GM18502 (cell line): ENCODE data around the gene GPC6.

Experiments used
- ATAC-seq: cut with Tn5 transposase; IDR thresholded peaks from one replicate; pipeline ENCODE4 v1.9.1; 2021; ENCODE audit warnings: mild to moderate bottlenecking; ENCODE audit not compliant: unreplicated experiment, poor library complexity

GPC6 gene

GRCh38 chr13:94389604-94390351 lies 1163.2 kb downstream of the GPC6 start:
- ATAC-seq: no peak

GRCh38 chr13:94390881-94391280 lies 1164.3 kb downstream of the GPC6 start:
- ATAC-seq: no peak

- ATAC-seq: no peak
Measured at GRCh38 chr13:94394723-94395122, 1168.1 kb downstream of the GPC6 start.

GRCh38 chr13:94395860-94396259 lies 1169.3 kb downstream of the GPC6 start:
- ATAC-seq: no peak

GRCh38 chr13:94399812-94400211 lies 1173.2 kb downstream of the GPC6 start:
- no peak for ATAC-seq

- ATAC-seq: no peak
Measured at GRCh38 chr13:94400874-94401273, 1174.3 kb downstream of the GPC6 start.

- no peak for ATAC-seq
Measured at GRCh38 chr13:94408314-94409036, 1181.9 kb downstream of the GPC6 start.

- no peak for ATAC-seq
Measured at GRCh38 chr13:94411747-94412146, 1185.1 kb downstream of the GPC6 start.

GRCh38 chr13:94412870-94413597 lies 1186.4 kb downstream of the GPC6 start:
- ATAC-seq: no peak

- no peak for ATAC-seq
Measured at GRCh38 chr13:94413598-94413944, 1187.0 kb downstream of the GPC6 start.

- no peak for ATAC-seq
Measured at GRCh38 chr13:94414141-94414540, 1187.5 kb downstream of the GPC6 start.

- ATAC-seq: no peak
Measured at GRCh38 chr13:94414708-94415107, 1188.1 kb downstream of the GPC6 start.

- ATAC-seq: no peak
Measured at GRCh38 chr13:94415500-94416237, 1189.1 kb downstream of the GPC6 start.

GRCh38 chr13:94416454-94417080 lies 1190.0 kb downstream of the GPC6 start:
- no peak for ATAC-seq

GRCh38 chr13:94417294-94417693 lies 1190.7 kb downstream of the GPC6 start:
- no peak for ATAC-seq

- ATAC-seq: peak; percentile 74
Measured at GRCh38 chr13:94419304-94419924, 1192.8 kb downstream of the GPC6 start.

GRCh38 chr13:94419925-94420305 lies 1193.3 kb downstream of the GPC6 start:
- no peak for ATAC-seq

- ATAC-seq: no peak
Measured at GRCh38 chr13:94427313-94427953, 1200.8 kb downstream of the GPC6 start.

- ATAC-seq: no peak
Measured at GRCh38 chr13:94431574-94431973, 1205.0 kb downstream of the GPC6 start.
